Neutrophil (primary cell): Measurements from ENCODE around the gene SCLT1.
"Not testable (repeated sequence)": the region's sequence is repeated elsewhere in the genome, so short reads cannot be mapped to it uniquely, and the experiment has no call there.

Source experiments
- H3K27ac ChIP-seq: fragments of 200-600 bp; sonication (generic); 2 replicates; pipeline ENCODE4 v1.5.1; 2016; ENCODE audit warnings: mild to moderate bottlenecking, moderate library complexity
- H3K27me3 ChIP-seq: fragments of 200-600 bp; sonication (generic); 2 replicates; pipeline ENCODE4 v1.6.0; 2016; ENCODE audit warnings: mild to moderate bottlenecking
- H3K36me3 ChIP-seq: fragments of 200-600 bp; sonication (generic); 2 replicates; pipeline ENCODE4 v1.5.1; 2017
- H3K4me1 ChIP-seq, 2 experiments: fragments of 200-600 bp in 1 of 2; sonication (generic) in 1 of 2; 1 replicate in 1 of 2; 2 replicates in 1 of 2; pipeline versions ENCODE4 v1.5.1 to v1.6.1; 2013 to 2016; ENCODE audit warnings: low read depth in 1 of 2, low read length in 1 of 2, mild to moderate bottlenecking in 1 of 2, moderate library complexity in 1 of 2; ENCODE audit not compliant: control insufficient read depth in 1 of 2, insufficient read depth in 1 of 2
- H3K4me3 ChIP-seq, 2 experiments: fragments of 200-600 bp in 1 of 2; sonication (generic) in 1 of 2; 1 replicate in 1 of 2; 2 replicates in 1 of 2; pipeline ENCODE4 v1.5.1; 2013 to 2016; ENCODE audit warnings: low read depth in 1 of 2, low read length in 1 of 2, mild to moderate bottlenecking in 1 of 2, moderate library complexity in 1 of 2
- H3K9me3 ChIP-seq: fragments of 200-600 bp; sonication (generic); 2 replicates; pipeline ENCODE4 v1.5.1; 2016
- CTCF ChIP-seq: fragments of 200-600 bp; sonication (generic); IDR thresholded peaks from 2 replicates; pipeline ENCODE4 v1.5.1; 2016; ENCODE audit warnings: antibody characterized with exemption

The SCLT1 gene

GRCh38 chr4:129077326-129077725 lies 16.0 kb downstream of the SCLT1 start:
- Histone ChIP-seq H3K27me3 (no peaks in the 10 kb centered on the region), H3K27ac (no peak overlapping the region), H3K9me3 (no peaks in the 10 kb centered on the region), H3K4me1 (no peaks in the 10 kb centered on the region), H3K4me3 (no peak overlapping the region), H3K36me3 (peaks cover 20% of the 10 kb centered on the region)
- TF ChIP-seq CTCF: no peak

GRCh38 chr4:129069537-129069936 lies 23.8 kb downstream of the SCLT1 start:
- H3K27ac ChIP-seq, H3K4me3 ChIP-seq, H3K9me3 ChIP-seq, H3K27me3 ChIP-seq, H3K36me3 ChIP-seq, H3K4me1 ChIP-seq: not testable (repeated sequence)

GRCh38 chr4:129064717-129065116 lies 28.6 kb downstream of the SCLT1 start:
- Histone ChIP-seq H3K9me3 (peaks cover 34% of the 10 kb centered on the region), H3K27ac (no peak overlapping the region), H3K4me3 (no peak overlapping the region), H3K36me3 (peaks cover 14% of the 10 kb centered on the region), H3K4me1 (no peaks in the 10 kb centered on the region), H3K27me3 (no peaks in the 10 kb centered on the region)
- TF ChIP-seq CTCF: no peak

- no peak for TF ChIP-seq CTCF
- H3K27ac ChIP-seq: no peak overlapping the region
- peaks cover 43% of the 10 kb centered on the region for H3K9me3 ChIP-seq
- no peak overlapping the region for H3K4me3 ChIP-seq
- H3K36me3 ChIP-seq: peaks cover 14% of the 10 kb centered on the region
- no peaks in the 10 kb centered on the region for H3K27me3 ChIP-seq
- no peaks in the 10 kb centered on the region for H3K4me1 ChIP-seq
Observed at GRCh38 chr4:129063640-129064039, 29.7 kb downstream of the SCLT1 start.

- peaks cover 43% of the 10 kb centered on the region for H3K9me3 ChIP-seq
- no peak for TF ChIP-seq CTCF
- H3K36me3 ChIP-seq: peaks cover 14% of the 10 kb centered on the region
- H3K4me3 ChIP-seq: no peak overlapping the region
- H3K27me3 ChIP-seq: no peaks in the 10 kb centered on the region
- no peaks in the 10 kb centered on the region for H3K4me1 ChIP-seq
- H3K27ac ChIP-seq: no peak overlapping the region
Observed at GRCh38 chr4:129062580-129062979, 30.8 kb downstream of the SCLT1 start.

- Histone ChIP-seq H3K27ac (no peak overlapping the region), H3K4me1 (no peaks in the 10 kb centered on the region), H3K4me3 (no peak overlapping the region), H3K27me3 (no peaks in the 10 kb centered on the region), H3K9me3 (peaks cover 43% of the 10 kb centered on the region), H3K36me3 (peaks cover 14% of the 10 kb centered on the region)
- no peak for TF ChIP-seq CTCF
Observed at GRCh38 chr4:129059028-129059427, 34.3 kb downstream of the SCLT1 start.
